Chondrocyte (in vitro differentiated cells): ENCODE results near the gene SV2B. TPM values are rescaled to one million over a fixed set of nuclear protein-coding genes. Genes with fewer than 3 reads are reported as not detected.

Experiments used
- DNase-seq: peaks from one replicate; pipeline ENCODE4 v3.0.0; 2021; ENCODE audit warnings: mixed read lengths, low spot score
- H3K27ac Mint-ChIP-seq: one replicate; pipeline ENCODE4 v1.8.0; 2021; ENCODE audit warnings: mild to moderate bottlenecking, moderate library complexity, mixed read lengths; ENCODE audit not compliant: unreplicated experiment
- H3K27me3 Mint-ChIP-seq: 2 replicates; pipeline ENCODE4 v1.8.0; 2021; ENCODE audit warnings: low read depth, mixed read lengths
- H3K36me3 Mint-ChIP-seq: 2 replicates; pipeline ENCODE4 v1.8.0; 2021; ENCODE audit warnings: low read depth, mixed read lengths
- H3K4me1 Mint-ChIP-seq: 2 replicates; pipeline ENCODE4 v1.8.0; 2021; ENCODE audit warnings: low read depth, mild to moderate bottlenecking, mixed read lengths
- H3K4me3 Mint-ChIP-seq: one replicate; pipeline ENCODE4 v1.8.0; 2021; ENCODE audit warnings: mild to moderate bottlenecking, moderate library complexity, mixed read lengths; ENCODE audit not compliant: unreplicated experiment
- H3K9me3 Mint-ChIP-seq: 2 replicates; pipeline ENCODE4 v1.8.0; 2021; ENCODE audit warnings: low read depth, mixed read lengths
- CTCF ChIP-seq: fragments of 200-600 bp; sonication (generic); IDR thresholded peaks from 2 replicates; pipeline ENCODE4 v1.5.0; 2021; ENCODE audit warnings: antibody characterized with exemption, mild to moderate bottlenecking, moderate library complexity
- total RNA-seq: library from RNA; stranded (reverse); gene quantifications from 3 replicates; pipeline ENCODE4 v1.2.1, GENCODE V29; 2021

The SV2B gene
- total RNA-seq, 1 donor from 2014 or later: not detected

DNA sequence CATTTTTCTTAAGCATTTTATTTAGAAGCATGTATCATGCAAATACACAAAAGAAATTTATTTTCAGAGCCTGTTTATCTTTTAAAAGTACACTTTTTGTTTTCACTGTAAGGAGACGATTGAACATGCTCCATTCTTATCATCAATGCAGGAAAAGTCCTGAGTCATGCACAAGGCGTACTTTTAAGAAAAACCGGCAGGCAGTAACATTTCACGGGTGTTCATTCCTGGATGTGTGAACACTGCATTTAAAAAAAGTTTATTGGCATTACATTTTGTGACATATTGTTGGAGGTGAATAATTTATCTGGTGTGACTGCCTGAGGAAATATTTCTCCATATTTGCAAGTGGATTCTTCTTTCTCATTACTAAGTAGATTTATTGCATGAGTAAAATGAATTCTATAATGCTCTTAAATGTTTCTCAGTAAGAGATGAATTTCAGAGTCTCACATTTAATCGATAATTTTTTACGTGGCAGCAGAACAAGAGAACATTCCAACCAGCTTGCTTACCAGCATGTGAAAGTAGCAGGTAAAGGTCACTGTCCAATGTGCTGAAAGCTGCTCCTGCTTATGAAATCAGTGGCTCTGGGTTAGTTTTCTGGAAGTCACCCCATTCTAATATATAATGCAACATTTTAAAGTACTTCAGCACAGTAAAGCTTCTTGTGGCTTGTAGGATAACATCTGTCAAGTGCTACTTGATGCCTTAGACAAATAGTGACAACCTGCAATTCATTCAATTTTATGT lies 87.0 kb downstream of the SV2B start:
- TF ChIP-seq CTCF: no peak
- no peaks in the 10 kb centered on the region for H3K9me3 Mint-ChIP-seq
- DNase-seq: no peak
- no peak overlapping the region for H3K27ac Mint-ChIP-seq
- H3K27me3 Mint-ChIP-seq: peaks cover 10% of the 10 kb centered on the region
- H3K4me1 Mint-ChIP-seq: no peaks in the 10 kb centered on the region
- H3K4me3 Mint-ChIP-seq: no peak overlapping the region
- H3K36me3 Mint-ChIP-seq: no peaks in the 10 kb centered on the region

GRCh38 chr15:91192285-91192684 lies 92.2 kb downstream of the SV2B start:
- H3K27ac Mint-ChIP-seq: no peak overlapping the region
- no peaks in the 10 kb centered on the region for H3K9me3 Mint-ChIP-seq
- DNase-seq: no peak
- H3K27me3 Mint-ChIP-seq: peaks cover 4% of the 10 kb centered on the region
- no peaks in the 10 kb centered on the region for H3K4me1 Mint-ChIP-seq
- H3K36me3 Mint-ChIP-seq: no peaks in the 10 kb centered on the region
- H3K4me3 Mint-ChIP-seq: no peak overlapping the region
- TF ChIP-seq CTCF: no peak

- TF ChIP-seq CTCF: no peak
- peaks cover 4% of the 10 kb centered on the region for H3K27me3 Mint-ChIP-seq
- H3K36me3 Mint-ChIP-seq: no peaks in the 10 kb centered on the region
- H3K4me3 Mint-ChIP-seq: no peak overlapping the region
- H3K4me1 Mint-ChIP-seq: no peaks in the 10 kb centered on the region
- DNase-seq: no peak
- no peaks in the 10 kb centered on the region for H3K9me3 Mint-ChIP-seq
- no peak overlapping the region for H3K27ac Mint-ChIP-seq
Measured at GRCh38 chr15:91192690-91193377, 92.8 kb downstream of the SV2B start.

- no peak for TF ChIP-seq CTCF
- Mint-ChIP-seq H3K27ac (no peak overlapping the region), H3K27me3 (peaks cover 4% of the 10 kb centered on the region), H3K4me1 (no peaks in the 10 kb centered on the region), H3K4me3 (no peak overlapping the region), H3K36me3 (no peaks in the 10 kb centered on the region), H3K9me3 (no peaks in the 10 kb centered on the region)
- no peak for DNase-seq
Measured at GRCh38 chr15:91193378-91193720, 93.3 kb downstream of the SV2B start.

GRCh38 chr15:91196127-91196526 lies 96.1 kb downstream of the SV2B start:
- DNase-seq: no peak
- Mint-ChIP-seq H3K9me3 (no peaks in the 10 kb centered on the region), H3K27me3 (peaks cover 6% of the 10 kb centered on the region), H3K36me3 (no peaks in the 10 kb centered on the region), H3K27ac (no peak overlapping the region), H3K4me1 (no peaks in the 10 kb centered on the region), H3K4me3 (no peak overlapping the region)
- TF ChIP-seq CTCF: no peak
